ENCODE measurements around the gene UNCX.

UNCX gene

DNA sequence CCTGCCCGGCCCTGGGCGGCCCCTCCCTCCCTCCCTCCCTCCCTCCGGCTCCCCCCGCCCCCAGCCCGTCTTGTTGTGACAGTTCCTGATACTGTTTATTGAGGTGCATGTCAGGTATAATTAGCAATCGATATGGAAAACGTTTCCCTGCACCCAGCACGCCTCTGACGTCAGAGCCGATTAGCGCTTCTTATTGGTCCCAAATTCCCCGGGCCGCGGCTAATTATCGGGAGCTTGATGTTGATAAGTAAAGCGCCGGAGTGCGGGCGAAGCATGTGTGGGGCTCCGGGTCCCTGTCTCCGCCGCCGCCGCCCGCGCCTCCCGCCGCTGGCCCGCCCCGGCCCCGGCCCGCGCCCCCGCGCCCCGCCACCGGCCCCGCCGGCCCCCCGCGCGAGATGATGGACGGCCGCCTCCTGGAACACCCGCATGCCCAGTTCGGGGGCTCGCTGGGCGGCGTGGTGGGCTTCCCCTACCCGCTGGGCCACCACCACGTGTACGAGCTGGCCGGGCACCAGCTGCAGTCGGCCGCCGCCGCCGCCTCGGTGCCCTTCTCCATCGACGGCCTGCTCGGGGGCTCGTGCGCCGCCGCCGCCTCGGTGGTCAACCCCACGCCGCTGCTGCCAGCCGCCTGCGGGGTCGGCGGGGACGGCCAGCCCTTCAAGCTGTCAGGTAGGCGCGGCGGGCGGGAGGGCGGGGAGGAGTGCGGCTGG lies at the start of gene UNCX:
UNCX (plus strand) TSS at position 250 of the 710 bp plus-strand sequence; CDS start at position 396, 146 bp downstream.
- no peaks in the 10 kb centered on the region for H3K9me3 ChIP-seq (ENCODE audit: insufficient read depth, low read depth, low read length)
- no peaks in the 10 kb centered on the region for H3K36me3 ChIP-seq (ENCODE audit: insufficient read depth, low read length)
- no peaks in the 10 kb centered on the region for H3F3A ChIP-seq (ENCODE audit: low read depth)
- TF ChIP-seq, protein P1, sequence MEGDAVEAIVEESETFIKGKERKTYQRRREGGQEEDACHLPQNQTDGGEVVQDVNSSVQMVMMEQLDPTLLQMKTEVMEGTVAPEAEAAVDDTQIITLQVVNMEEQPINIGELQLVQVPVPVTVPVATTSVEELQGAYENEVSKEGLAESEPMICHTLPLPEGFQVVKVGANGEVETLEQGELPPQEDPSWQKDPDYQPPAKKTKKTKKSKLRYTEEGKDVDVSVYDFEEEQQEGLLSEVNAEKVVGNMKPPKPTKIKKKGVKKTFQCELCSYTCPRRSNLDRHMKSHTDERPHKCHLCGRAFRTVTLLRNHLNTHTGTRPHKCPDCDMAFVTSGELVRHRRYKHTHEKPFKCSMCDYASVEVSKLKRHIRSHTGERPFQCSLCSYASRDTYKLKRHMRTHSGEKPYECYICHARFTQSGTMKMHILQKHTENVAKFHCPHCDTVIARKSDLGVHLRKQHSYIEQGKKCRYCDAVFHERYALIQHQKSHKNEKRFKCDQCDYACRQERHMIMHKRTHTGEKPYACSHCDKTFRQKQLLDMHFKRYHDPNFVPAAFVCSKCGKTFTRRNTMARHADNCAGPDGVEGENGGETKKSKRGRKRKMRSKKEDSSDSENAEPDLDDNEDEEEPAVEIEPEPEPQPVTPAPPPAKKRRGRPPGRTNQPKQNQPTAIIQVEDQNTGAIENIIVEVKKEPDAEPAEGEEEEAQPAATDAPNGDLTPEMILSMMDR (conservative IDR thresholded peaks at IDR 0.05; ENCODE audit: low read length) = no peak
- no peaks in the 10 kb centered on the region for H3K27me3 ChIP-seq (ENCODE audit: insufficient read depth, low read length, poor library complexity, severe bottlenecking)
- H3K9me2 ChIP-seq (replicated peaks; ENCODE audit: low read depth, low read length) = no peaks in the 10 kb centered on the region
- no peaks in the 10 kb centered on the region for H4K20me1 ChIP-seq (ENCODE audit: insufficient read depth, low read length, poor library complexity, severe bottlenecking)
- no peak within 1 kb of the TSS for H2AFZ ChIP-seq (ENCODE audit: low read length)
- H3K4me3 ChIP-seq (ENCODE audit: low read length, poor library complexity, severe bottlenecking) = no peak within 1 kb of the TSS
- no peaks in the 10 kb centered on the region for H3K4me1 ChIP-seq (ENCODE audit: insufficient read depth, low read length, poor library complexity, severe bottlenecking)
- no peak within 1 kb of the TSS for H3K9ac ChIP-seq (ENCODE audit: low read depth, low read length, poor library complexity, severe bottlenecking)
- H3K79me2 ChIP-seq (ENCODE audit: insufficient read depth, low read length) = no peaks in the 10 kb centered on the region
- H3K4me2 ChIP-seq (ENCODE audit: low read depth, low read length, poor library complexity, severe bottlenecking) = no peak within 1 kb of the TSS

DNA sequence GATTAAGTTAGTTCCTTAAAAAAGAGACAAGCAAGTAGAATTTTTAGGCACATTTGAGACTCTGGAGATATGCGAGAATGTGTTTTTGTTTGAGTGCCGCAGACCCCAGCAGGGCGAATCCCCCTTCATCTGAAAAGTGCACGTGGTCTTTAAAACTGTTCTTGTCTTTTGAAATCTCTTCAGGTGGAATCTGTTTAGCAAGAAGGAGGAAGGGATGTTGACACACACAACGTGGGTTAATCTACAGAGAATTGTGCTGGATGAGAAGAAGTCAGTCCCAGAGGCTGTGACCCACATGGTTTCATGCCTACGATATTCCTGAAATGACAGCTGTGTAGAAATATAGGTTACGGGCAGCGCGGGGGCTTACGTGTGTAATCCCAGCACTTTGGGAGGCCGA lies 45.5 kb upstream of the UNCX start:
- Histone ChIP-seq H3K4me3 (ENCODE audit: low read length, poor library complexity, severe bottlenecking) (no peak overlapping the region), H3K9ac (ENCODE audit: low read depth, low read length, poor library complexity, severe bottlenecking) (no peak overlapping the region), H3K9me2 (replicated peaks; ENCODE audit: low read depth, low read length) (no peaks in the 10 kb centered on the region), H3K79me2 (ENCODE audit: insufficient read depth, low read length) (no peaks in the 10 kb centered on the region), H4K20me1 (ENCODE audit: insufficient read depth, low read length, poor library complexity, severe bottlenecking) (no peaks in the 10 kb centered on the region), H3F3A (ENCODE audit: low read depth) (no peaks in the 10 kb centered on the region), H3K36me3 (ENCODE audit: insufficient read depth, low read length) (no peaks in the 10 kb centered on the region), H3K9me3 (ENCODE audit: insufficient read depth, low read depth, low read length) (no peaks in the 10 kb centered on the region), H2AFZ (ENCODE audit: low read length) (no peak overlapping the region), H3K4me2 (ENCODE audit: low read depth, low read length, poor library complexity, severe bottlenecking) (no peak overlapping the region), H3K4me1 (ENCODE audit: insufficient read depth, low read length, poor library complexity, severe bottlenecking) (peaks cover 9% of the 10 kb centered on the region), H3K27me3 (ENCODE audit: insufficient read depth, low read length, poor library complexity, severe bottlenecking) (no peaks in the 10 kb centered on the region)
- TF ChIP-seq EZH2phosphoT487 (IDR thresholded peaks at IDR 0.05; ENCODE audit: borderline replicate concordance) = no peak
- TF ChIP-seq, protein P1 (conservative IDR thresholded peaks at IDR 0.05; ENCODE audit: low read length) = no peak

DNA sequence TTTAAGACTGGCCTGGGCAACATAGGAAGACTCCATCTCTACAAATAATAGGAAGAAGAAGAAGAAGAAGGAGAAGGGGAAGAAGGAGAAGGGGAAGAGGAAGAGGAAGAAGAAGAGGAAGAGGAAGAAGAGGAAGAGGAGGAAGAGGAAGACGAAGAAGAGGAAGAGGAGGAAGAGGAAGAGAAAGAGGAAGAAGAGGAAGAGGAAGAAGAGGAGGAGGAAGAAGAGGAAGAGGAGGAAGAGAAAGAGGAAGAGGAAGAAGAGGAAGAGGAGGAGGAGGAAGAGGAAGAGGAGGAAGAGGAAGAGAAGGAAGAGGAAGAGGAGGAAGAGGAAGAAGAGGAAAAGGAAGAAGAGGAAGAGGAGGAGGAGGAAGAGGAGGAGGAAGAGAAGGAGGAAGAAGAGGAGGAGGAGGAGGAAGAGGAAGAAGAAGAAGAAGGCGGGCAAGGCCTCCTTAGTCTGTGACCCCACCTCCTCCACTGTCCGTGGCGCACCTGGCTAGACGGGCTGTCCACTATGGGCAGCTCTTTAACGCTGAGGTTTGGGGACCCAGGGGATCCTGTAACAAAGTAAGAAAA lies 43.9 kb upstream of the UNCX start:
- Histone ChIP-seq H3K9me2 (replicated peaks; ENCODE audit: low read depth, low read length) (no peaks in the 10 kb centered on the region), H3K4me3 (ENCODE audit: low read length, poor library complexity, severe bottlenecking) (no peak overlapping the region), H3K27me3 (ENCODE audit: insufficient read depth, low read length, poor library complexity, severe bottlenecking) (no peaks in the 10 kb centered on the region), H3F3A (ENCODE audit: low read depth) (no peaks in the 10 kb centered on the region), H3K4me1 (ENCODE audit: insufficient read depth, low read length, poor library complexity, severe bottlenecking) (peaks cover 19% of the 10 kb centered on the region), H4K20me1 (ENCODE audit: insufficient read depth, low read length, poor library complexity, severe bottlenecking) (no peaks in the 10 kb centered on the region), H3K9me3 (ENCODE audit: insufficient read depth, low read depth, low read length) (no peaks in the 10 kb centered on the region), H3K79me2 (ENCODE audit: insufficient read depth, low read length) (no peaks in the 10 kb centered on the region), H3K36me3 (ENCODE audit: insufficient read depth, low read length) (no peaks in the 10 kb centered on the region), H2AFZ (ENCODE audit: low read length) (no peak overlapping the region), H3K4me2 (ENCODE audit: low read depth, low read length, poor library complexity, severe bottlenecking) (no peak overlapping the region), H3K9ac (ENCODE audit: low read depth, low read length, poor library complexity, severe bottlenecking) (no peak overlapping the region)
- TF ChIP-seq EZH2phosphoT487 (IDR thresholded peaks at IDR 0.05; ENCODE audit: borderline replicate concordance) = no peak
- TF ChIP-seq, protein P1 (conservative IDR thresholded peaks at IDR 0.05; ENCODE audit: low read length) = no peak
